G401 (cell line): ENCODE data around the gene HEATR5A. TPM values are rescaled to one million over a fixed set of nuclear protein-coding genes. Genes with fewer than 3 reads are reported as not detected.
"Not testable (repeated sequence)": the region's sequence is repeated elsewhere in the genome, so short reads cannot be mapped to it uniquely, and the experiment has no call there.

Experiments
- DNase-seq: peaks from one replicate; pipeline ENCODE4 v3.0.0-alpha.2; 2015; ENCODE audit warnings: low spot score
- in situ Hi-C: cut with HindIII; loops from 2 replicates; pipeline ENCODE4 v1.10.0; 2016; ENCODE audit warnings: low sequenced_read_pairs, mixed read lengths
- total RNA-seq: library from RNA; depleted of rRNA; stranded (reverse); fragments of >200 nt; shearing (Covaris generic); gene quantifications from 2 replicates; pipeline ENCODE4 v1.2.3, GENCODE V29; 2014; rRNA removed

HEATR5A gene
- 14.9 and 27.5 TPM in 2 replicates for total RNA-seq

DNA sequence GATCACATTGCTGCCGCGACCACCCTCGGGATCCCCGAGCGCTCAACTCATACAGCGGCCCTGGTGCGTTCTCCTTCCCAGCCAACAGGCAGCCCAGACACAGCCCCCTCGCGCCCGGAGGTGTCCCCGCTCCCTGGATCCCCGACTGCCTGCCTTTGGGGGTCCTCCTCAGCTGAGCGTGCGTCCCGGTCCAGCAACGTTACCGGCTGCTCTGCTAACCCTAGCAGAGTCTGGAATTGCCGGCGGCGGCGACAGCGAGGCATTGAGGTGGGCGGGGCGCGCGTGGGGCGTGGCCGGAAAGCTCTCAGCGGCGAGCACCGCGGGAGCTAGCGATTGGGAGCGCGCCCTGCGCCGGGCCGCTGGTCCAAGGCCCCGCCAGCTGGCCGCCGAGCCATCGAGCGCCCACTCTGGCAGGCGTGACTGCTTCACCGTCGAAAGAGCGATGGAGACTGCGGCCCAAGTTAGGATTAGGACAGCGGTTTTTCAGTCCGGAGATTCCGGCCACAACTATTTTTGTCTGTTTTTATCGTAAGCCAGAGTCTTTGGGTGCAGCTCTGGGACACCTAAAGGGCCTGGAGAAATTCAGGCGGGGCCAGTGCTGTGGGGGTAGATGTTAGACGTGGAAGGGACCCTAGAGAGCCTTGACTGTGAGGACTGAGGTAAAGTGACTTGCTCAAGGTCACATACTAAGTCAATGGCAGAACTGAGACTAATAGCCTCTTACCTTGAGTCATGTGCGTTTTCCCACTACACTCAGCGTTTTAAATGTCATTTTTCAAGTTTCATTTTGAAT, at the start of gene HEATR5A:
Gene HEATR5A (minus strand): TSS at position 232 of the 793 bp plus-strand sequence. CDS start 17,575 bp downstream, outside the sequence.
- in situ Hi-C loops, result no loop called here
- DNase-seq, result peak; percentile 86

DNA sequence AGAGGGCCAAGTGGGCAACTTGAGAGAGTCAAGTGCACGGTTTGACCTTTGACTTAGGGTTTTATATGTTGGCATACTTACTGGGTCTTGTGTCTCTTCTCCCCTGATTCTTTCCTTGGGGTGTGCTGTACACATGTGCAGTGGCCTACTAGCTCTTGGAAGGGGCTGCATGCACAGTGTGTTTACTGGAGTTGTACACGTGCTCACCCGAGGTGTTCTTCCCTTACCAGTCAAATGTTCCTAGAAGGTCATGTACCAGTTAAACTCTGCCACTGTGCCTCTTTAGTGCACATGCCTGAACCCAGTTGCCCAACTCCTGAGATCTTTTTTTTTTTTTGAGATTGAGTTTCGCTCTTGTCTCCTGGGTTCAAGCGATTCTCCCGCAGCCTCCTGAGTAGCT, 46.2 kb upstream of the HEATR5A start:
- DNase-seq, result no peak
- in situ Hi-C loops, result no loop called here

DNA sequence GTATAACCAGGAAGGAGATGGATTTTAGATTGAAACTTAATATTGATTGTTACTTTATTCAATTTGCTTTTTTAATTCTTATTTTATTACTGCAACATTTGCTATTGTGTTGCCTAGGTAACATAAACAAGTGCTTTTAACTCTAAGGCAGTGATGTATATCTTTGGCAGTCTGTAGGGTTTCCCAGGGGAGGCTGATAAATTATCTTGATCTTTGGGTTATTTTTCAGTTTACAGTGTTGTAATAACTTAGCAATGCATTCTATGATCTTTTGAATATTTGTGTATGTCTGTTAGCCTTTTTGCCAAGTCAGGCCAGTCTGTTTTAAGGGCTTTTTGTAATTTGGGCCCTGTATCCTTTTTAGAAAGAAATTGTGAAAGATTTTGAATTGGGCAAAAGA, 44.8 kb upstream of the HEATR5A start:
- DNase-seq, result no peak
- in situ Hi-C loops, result no loop called here

GRCh38 chr14:31462450-31462849, 42.1 kb upstream of the HEATR5A start:
- DNase-seq, in situ Hi-C loops: not testable (repeated sequence)

GRCh38 chr14:31461545-31461944, 41.2 kb upstream of the HEATR5A start:
- no peak for DNase-seq
- in situ Hi-C loops, result no loop called here

- in situ Hi-C loops, result no loop called here
- DNase-seq, result peak; percentile 12
Observed at GRCh38 chr14:31457665-31458659, 37.6 kb upstream of the HEATR5A start.

DNA sequence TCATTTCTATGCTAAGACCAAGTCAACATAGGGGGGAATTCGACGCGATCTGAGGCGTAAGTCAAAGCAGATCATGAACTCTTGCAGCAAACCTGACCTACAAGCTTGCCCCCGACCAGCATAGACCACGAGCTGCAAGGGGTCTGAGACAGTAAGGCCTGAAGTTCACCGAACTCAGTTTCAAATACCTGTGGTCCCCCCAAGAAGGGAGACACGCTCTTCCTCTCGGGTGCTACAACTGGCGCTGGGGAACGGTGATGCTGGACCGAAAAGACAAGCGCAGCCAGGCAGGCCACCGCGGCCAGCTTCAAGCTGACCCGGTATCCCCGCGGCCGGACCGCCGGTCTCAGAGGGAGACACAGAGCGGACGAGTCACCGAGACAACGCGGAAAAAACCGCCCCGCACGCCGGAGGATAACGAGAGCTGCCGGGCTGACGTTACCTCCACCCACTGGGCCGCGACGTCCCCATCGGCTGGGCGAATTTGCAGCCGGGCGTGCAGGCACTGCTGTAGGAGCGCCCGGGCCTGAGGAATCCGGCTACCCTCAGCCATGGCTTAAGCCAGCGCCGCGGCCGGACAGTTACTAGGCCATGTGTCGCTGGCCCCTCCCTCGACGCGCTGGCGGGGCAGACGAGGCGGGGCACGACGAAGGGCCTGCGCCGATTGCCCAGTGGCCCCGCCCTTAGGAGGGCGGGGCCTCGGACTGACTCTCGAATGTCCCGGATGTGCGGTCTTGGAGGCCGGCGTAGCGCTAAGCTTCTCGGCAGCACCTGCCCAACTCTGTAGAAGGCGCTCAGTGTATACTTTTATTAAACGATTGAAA, 36.7 kb upstream of the HEATR5A start, which contains the start of gene DTD2:
Gene DTD2 (minus strand): TSS at position 666 of the 824 bp plus-strand sequence. CDS start 113 bp downstream, at position 553.
- peak; percentile 97 for DNase-seq
- in situ Hi-C loops, result no loop called here

DNA sequence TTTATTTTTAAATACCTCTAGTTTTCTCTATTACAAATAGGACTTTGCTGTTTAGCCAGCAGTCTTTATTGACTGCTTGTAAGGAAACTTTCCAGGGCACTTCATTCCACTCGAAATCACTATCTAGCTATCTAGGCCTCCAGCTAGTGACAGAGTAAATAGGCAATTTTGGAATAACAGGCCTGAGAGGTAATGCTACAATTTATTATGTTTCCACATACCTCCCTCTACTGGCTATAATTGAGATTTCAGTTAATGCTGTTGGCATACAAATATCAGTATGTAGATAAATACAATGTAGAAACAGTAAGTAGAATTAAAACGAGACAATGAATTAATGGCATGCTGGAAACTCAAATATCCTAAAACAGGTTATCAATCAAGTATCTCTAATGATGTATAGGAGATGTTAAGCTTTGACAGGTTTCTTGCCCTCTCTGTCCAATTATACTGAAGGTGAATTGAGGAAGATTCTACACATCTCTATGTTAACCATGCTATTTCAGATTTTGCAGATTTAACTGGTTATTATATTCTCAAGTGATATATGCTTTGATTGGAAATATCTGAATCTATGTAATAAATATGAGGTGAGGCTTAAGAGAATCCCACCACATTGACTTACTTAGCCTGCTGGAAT, 29.7 kb upstream of the HEATR5A start:
- in situ Hi-C loops, result no loop called here
- peak; percentile 69 for DNase-seq

- no peak for DNase-seq
- in situ Hi-C loops, result no loop called here
Observed at GRCh38 chr14:31449136-31449535, 28.8 kb upstream of the HEATR5A start.

DNA sequence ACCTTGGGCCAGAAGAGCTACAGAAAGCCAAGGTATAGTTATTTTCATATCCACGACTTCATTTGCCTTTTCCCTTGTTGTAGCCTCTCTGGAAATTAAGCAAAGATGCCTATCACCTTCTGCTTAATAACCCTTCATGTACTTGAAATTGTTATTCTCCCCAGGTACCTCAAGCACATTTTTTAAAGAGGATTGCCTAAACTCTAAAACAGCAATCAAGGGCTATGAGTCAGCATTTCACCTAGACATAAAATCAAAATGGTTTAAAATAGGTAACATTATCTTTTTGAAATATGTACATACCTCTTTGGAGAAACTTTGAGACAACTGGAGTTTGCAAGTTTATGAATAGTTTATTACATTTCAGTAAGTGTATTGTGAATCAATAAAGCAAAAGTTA, 25.4 kb upstream of the HEATR5A start:
- in situ Hi-C loops, result no loop called here
- DNase-seq, result no peak

GRCh38 chr14:31442284-31442683, 21.9 kb upstream of the HEATR5A start:
- no peak for DNase-seq
- in situ Hi-C loops, result no loop called here

DNA sequence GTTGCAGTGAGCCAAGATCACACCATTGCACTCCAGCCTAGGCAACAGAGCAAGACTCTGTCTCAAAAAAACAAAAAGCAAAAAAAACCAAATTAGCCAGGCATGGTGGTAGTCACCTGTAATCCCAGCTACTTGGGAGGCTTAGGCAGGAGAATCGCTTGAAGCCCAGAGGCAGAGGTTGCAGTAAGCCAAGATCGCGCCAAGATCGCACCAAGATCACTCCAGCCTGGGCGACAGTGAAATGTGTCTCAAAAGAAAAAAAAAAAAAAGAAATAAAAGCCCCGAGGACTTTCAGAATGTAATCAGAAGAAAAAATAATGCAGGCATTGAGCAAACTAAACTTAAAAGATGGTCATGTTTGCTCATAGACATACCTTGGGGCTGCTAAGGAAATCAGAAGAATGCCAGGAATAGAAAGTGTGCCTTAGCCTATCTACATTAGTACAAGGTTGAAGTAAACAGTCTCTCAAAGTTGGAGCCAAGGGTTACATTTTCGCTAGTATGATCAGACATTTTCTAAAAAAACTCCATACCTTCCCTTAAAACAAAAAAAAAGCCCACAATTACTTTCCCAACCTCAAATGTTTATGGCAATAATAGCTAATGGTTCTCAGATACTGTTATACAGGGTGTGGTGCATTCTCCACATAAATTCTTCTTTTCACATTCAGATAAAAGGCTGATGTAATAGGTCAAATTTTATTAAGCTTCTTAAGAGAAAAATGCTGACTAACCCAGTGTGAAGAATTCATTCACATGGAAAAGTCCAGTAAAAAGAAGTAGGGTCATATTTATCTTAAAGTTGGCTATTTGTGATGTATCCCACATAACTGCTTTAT, 21.1 kb upstream of the HEATR5A start:
- no peak for DNase-seq
- in situ Hi-C loops, result no loop called here

DNA sequence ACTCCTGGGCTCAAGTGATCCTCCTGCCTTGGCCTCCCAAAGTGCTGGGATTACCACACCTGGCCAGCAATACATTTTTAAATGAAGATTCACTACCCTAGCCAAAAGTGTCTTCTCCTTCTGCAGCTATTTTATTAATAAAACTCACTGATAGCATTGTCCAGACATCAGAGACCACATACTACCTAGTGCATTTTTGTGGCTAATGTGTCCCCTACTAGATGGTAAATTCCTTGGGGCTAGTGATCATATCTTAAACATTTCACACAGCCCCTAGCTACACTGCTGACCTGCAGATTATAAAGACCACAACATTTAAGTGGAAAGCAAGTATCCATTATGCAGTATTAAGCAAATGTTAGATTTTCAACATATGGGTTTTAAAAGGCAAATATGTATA, 19.9 kb upstream of the HEATR5A start:
- in situ Hi-C loops, result no loop called here
- DNase-seq, result no peak

DNA sequence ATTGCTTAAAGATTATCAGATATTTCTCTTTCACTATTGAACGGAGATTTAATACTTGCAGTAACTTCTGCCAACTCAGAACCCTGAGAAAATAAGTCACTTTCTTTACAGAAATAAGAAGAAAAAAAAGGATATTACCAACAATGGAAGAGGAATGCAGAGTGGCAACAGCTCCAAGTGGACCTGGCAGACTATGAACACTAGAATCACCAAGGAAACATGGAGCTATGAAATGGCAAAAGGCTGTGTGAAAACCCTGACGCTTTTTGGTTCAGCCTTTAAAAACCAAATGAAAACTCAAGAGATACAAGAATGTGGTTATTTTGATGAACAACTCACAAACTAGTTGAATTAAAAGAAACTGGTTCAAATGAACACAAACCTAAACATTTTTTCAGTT, 19.2 kb upstream of the HEATR5A start:
- in situ Hi-C loops, result no loop called here
- no peak for DNase-seq

DNA sequence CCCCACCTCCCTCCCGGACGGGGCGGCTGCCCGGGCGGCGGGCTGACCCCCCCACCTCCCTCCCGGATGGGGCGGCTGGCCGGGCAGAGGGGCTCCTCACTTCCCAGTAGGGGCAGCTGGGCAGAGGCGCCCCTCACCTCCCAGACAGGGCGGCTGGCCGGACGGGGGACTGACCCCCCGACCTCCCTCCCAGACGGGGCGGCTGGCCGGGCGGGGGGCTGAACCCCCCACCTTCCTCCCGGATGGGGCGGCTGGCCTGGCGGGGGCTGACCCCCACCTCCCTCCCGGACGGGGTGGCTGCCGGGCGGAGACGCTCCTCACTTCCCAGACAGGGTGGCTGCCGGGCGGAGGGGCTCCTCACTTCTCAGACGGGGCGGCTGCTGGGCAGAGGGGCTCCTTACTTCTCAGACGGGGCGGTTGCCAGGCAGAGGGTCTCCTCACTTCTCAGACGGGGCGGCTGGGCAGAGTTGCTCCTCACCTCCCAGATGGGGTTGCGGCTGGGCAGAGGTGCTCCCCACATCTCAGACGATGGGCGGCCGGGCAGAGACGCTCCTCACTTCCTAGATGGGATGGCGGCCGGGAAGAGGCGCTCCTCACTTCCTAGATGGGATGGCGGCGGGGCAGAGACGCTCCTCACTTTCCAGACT, 16.8 kb upstream of the HEATR5A start:
- DNase-seq, in situ Hi-C loops: not testable (repeated sequence)

DNA sequence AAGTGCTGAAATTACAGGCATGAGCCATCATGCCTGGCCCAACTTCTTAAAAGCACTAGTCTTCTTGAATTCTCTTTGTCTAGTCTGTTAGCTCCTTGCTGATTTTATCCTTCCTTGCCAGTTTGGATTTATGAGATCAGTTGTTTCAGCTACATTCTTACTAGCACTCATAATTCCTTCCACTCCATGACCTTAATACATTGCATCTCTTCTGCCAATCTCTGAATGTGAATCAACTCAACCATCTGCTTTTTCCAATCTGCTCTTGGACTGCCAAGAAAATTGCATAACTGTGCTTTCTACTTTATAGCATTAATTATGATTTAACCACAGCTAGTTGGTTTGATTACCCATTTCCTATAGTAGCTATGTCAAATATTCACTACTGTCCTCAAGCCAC, 14.9 kb upstream of the HEATR5A start:
- DNase-seq, result peak; percentile 77
- in situ Hi-C loops, result no loop called here

DNA sequence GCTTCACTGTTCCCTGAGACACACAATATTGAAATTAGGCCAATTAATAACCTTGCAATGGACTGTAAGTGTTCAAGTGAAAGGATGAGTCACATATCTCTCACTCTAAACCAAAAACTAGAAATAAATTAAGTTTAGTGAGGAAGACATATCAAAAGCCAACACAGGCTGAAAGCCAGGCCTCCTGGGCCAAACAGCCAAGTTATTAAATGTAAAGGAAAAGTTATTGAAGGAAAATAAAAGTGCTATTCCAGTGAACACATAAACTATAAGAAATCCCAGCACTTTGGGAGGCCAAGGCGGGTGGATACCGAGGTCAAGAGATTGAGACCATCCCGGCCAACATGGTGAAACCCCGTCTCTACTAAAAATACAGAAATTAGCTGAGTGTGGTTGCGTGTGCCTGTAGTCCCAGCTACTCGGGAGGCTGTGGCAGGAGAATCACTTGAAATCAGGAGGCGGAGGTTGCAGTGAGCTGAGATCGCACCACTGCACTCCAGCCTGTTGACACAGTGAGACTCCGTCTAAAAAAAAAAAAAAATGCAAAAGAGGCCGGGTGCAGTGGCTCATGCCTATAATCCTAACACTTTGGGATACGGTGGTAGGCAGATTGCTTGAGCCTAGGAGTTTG, 10.4 kb upstream of the HEATR5A start:
- no peak for DNase-seq

More for the DNA sequence above, 10.4 kb upstream of the HEATR5A start:
- in situ Hi-C loops, result no loop called here
